ENCODE results near the gene MRPS27.

The MRPS27 gene

DNA sequence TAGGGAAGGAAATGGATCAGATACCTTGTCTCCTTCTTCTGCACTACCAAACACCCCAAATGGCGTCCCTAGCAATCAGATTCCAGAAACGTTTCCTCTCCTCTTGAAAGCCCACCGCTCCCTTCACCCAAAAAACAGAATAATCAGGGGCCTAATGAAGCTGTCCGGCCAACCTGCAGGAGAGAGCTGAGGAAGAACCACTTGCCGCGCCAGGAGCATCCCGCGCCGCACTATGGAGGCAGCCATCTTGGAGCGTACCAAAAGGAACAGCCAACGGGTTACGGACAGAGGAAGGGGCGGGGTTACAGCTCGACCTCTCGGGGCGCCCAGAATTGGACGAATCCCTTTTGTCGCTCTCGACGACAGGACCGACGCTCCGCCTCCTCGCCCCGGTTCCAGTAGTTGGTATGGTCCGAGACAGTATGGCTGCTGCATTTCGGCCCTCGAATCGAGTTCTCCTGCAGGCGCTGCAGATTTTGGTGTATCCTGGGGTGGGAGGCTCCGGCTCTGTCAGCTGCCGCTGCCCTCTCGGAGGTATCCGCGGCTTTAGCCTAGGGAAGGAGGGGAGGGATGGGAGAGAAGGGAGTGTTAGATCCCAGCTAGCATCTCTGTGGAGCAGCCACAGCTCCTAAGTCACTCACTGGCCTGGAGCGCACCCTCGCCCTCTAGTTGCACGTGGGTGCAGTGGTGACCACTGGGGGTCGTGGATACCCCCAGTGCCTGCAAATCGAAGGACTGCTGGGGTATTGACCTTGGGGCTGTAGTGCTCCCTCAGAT, at the start of gene MRPS27, which contains the start of gene PTCD2:
MRPS27 (minus strand) TSS at position 265 of the 777 bp plus-strand sequence; CDS start at position 246, 19 bp downstream.
PTCD2 (plus strand) TSS at position 398 of the 777 bp plus-strand sequence; CDS start at position 408, 10 bp downstream.
- DNase-seq: peak; percentile 92

DNA sequence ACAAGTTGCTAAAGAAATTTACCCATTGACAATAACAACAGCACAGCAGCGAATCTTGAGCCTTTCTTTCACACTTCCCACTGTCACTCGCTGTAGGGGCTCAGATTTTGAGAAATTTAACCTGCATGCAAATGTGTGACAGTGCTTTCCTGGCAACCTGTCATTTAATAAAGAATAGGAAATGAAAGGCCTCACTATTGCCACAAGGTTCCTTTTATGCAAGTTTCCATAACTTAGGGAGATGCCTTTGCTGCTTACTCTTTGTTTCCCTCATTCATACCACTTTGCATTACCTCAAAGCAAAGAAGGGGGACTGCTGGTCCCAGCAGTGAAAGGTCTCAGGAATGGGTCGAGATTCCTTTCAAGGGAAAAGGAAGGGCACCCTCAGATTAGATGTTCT, 49.7 kb upstream of the MRPS27 start:
- no peak for DNase-seq

DNA sequence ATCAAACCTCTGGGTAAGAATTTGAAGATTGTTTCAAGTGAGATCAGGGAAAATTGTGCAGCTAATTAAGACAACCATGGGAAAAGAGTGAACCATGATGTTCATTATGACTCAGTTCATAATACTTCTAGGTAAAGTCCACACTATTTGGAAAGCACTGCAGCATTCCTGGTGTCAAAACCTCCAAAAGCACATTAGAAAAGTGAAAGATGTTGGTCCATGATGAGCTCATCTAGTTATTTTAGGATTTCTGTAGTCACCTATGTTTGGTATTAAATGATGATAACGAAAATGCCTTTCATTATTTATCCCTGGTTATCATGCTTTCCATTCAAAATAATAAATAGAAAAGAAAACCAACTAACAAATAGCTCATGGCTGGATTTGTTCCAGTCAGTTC, 49.3 kb upstream of the MRPS27 start:
- DNase-seq: no peak

GRCh38 chr5:72368271-72368670, 48.2 kb upstream of the MRPS27 start:
- DNase-seq: no peak

DNA sequence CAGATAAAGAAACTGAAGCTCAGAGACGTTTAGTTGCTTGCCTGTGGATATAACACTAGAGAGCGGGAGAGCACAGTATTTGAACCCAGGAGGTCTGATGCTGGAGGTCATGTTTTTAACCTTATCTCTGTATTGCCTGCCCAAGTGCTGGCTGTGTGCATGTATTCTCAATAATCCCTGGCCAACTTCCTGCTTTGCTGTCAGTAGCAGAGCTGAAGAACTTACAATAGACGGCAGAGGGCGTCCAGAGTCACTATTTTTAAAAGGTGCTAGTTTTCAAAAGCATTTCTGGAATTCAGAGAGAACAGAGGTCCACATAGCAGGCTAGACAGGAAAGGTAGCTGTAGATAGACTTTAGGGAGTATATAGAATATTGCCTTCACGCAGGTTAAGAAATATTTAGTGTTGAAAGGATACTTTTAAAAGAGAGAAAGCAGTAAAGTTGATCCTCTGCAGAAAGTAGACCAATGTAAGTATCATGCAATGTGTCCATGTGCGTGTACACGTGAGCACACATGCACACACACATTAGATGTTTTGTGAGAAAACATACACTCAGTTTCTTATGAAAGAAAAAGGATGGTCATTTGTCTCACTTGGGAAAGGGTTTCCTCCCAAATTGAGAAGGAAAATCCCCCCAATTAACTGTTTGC, 46.4 kb upstream of the MRPS27 start:
- DNase-seq: no peak

DNA sequence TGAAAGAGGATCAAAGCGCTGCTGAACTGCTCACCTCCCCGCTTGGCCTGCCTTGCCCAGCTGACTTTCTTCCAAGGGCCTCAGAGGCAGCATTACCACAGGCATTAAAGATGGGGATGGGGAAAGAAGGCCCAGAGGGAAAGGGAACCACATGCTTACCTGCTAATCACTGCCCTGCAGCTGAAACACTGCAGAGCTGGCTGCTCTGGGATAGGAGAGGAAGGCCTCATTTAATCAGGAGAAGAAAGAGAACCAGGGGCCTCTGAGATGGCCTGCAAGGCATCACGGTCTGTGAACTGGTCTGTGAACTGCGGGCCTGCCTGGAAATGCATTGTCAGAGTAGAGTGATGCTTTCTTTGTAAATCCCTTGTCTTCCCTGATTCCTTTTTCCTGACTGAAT, 44.9 kb upstream of the MRPS27 start:
- DNase-seq: no peak

DNA sequence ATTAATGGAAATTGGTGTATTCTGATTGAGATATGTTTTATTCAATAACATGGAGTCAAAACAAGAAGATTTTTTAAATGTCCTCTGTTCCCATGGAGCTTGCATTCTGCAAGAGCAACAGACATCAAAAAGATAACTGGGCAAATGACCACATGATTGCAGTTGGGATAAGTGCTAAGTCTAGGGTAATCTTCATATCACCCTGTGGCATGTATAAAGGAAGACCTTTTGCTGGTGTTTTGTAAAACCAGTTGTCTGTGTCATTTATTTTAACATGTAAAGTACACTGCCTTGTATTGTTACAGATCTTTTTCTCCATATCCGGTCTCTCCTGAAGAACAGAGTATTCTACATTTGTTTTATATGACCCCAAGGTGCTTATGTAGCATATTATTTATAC, 44.1 kb upstream of the MRPS27 start:
- DNase-seq: no peak

GRCh38 chr5:72363166-72363802, 43.2 kb upstream of the MRPS27 start:
- no peak for DNase-seq

- DNase-seq: no peak
Measured at GRCh38 chr5:72359886-72360285, 39.8 kb upstream of the MRPS27 start.

- no peak for DNase-seq
Measured at GRCh38 chr5:72358925-72359324, 38.9 kb upstream of the MRPS27 start.

DNA sequence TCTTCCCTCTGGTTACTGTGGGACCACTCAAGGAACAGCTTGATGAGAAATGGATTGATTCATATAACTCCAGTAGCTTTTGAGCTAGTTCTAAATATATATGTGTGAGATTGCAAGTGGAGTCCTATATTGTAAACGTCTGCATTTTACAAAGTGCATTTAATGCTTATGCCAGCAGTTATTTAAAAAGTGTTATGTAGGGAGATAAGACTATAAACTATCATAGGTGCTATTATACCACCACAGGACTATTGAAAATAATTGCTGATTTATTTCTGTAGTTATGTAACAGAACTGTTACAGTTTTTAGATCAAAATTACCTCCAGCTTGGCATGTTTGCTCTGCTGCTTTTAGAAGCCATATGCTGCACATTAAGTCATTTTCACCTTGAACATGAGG, 36.3 kb upstream of the MRPS27 start:
- DNase-seq: no peak

- DNase-seq: peak; percentile 9
Measured at GRCh38 chr5:72355706-72356299, 35.8 kb upstream of the MRPS27 start.

- DNase-seq: no peak
Measured at GRCh38 chr5:72353046-72353445, 33.0 kb upstream of the MRPS27 start.

GRCh38 chr5:72352616-72353015, 32.6 kb upstream of the MRPS27 start:
- DNase-seq: no peak

DNA sequence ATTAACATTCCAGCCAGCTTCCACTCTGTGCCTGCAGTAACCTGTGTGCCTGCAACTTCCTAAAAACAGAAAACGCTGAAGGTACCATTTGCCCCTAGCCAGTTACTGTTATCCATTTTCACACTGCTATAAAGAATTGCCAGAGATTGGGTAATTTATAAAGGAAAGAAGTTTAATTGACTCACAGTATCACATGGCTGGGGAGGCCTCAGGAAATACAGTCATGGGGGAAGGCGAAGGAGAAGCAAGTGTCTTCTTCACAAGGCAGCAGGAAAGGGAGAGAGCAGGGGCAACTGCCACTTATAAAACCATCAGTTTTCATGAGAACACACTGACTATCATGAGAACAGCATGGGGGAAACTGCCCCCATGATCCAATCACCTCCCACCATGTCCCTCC, 31.3 kb upstream of the MRPS27 start:
- DNase-seq: no peak

GRCh38 chr5:72347801-72348308, 27.8 kb upstream of the MRPS27 start:
- no peak for DNase-seq

- no peak for DNase-seq
Measured at GRCh38 chr5:72346398-72346797, 26.4 kb upstream of the MRPS27 start.

DNA sequence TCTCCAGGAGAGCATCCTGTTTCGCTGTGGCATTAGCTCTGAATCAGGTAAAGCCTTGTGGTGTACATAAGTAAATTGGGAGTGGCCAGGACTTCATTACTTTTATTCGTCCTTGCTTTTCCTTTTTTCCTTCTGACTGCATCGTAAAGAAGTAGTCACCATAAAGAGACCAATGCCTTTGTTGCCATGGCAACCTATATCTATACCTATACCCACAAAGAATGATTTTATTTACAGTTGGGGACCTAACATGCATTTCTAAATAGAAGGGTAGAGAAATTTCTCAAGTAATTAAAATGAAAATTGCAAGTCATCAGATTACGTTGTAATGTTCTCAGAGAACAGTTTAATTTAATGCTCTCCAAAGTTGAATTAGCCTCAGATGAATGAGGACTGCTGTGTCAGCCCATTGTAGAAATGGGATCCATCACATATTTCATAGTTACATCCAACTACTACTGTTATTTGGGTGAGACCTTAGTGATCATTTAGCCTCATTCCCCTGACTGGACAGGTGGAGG, 18.7 kb upstream of the MRPS27 start:
- no peak for DNase-seq

GRCh38 chr5:72337159-72337558, 17.1 kb upstream of the MRPS27 start:
- no peak for DNase-seq

- no peak for DNase-seq
Measured at GRCh38 chr5:72330712-72331111, 10.7 kb upstream of the MRPS27 start.

- peak; percentile 66 for DNase-seq
Measured at GRCh38 chr5:72328172-72328571, 8.1 kb upstream of the MRPS27 start.

DNA sequence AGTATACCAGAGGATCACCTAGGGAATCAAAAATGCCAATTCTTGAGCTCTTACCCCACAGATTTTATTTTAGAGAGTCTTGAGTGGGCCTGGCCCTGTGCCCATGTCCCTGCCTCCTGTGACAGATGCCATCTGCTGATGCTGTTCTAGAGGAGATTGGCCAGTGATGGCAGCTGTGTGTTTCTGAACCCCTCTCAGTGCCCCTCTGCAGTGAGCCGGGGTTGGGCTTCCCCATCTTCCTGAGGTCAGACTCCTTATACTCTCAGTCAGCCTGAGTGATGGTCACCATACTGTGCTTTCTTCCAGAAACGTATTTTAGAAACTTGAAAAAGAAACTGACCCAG, 6.2 kb upstream of the MRPS27 start:
- DNase-seq: no peak
